HepG2 (cell line): Measurements from ENCODE around the gene SPIRE1. TPM values are rescaled to one million over a fixed set of nuclear protein-coding genes. Genes with fewer than 3 reads are reported as not detected.

ENCODE experiments used
- KDM5B ChIP-seq: sonication (generic); formaldehyde crosslinking; IDR thresholded peaks from 2 replicates; pipeline ENCODE4 v1.4.0; 2020; ENCODE audit warnings: missing genetic modification reagents, mild to moderate bottlenecking, borderline replicate concordance
- MED1 ChIP-seq: sonication (generic); formaldehyde crosslinking; IDR thresholded peaks from 2 replicates; pipeline ENCODE4 v1.4.0; 2020; ENCODE audit warnings: missing genetic modification reagents
- MTA3 ChIP-seq: sonication (generic); formaldehyde crosslinking; IDR thresholded peaks from 2 replicates; pipeline ENCODE4 v1.4.0; 2020; ENCODE audit warnings: missing genetic modification reagents
- USF2 ChIP-seq, 2 experiments: sonication (generic) in 1 of 2; formaldehyde crosslinking in 1 of 2; IDR thresholded peaks; 2 replicates each; pipeline versions ENCODE4 v1.5.1 to v1.6.1; 2011 to 2020; ENCODE audit warnings: borderline replicate concordance in 1 of 2, low read depth in 1 of 2, low read length in 1 of 2, mild to moderate bottlenecking in 1 of 2, missing genetic modification reagents in 1 of 2, moderate library complexity in 1 of 2
- ZBTB40 ChIP-seq, 2 experiments: fragments of 450-650 bp in 1 of 2; sonication (generic) in 1 of 2; formaldehyde crosslinking in 1 of 2; IDR thresholded peaks; 2 replicates each; pipeline versions ENCODE4 v1.6.1 to v1.8.0; 2016 to 2022; ENCODE audit warnings: antibody characterized with exemption in 1 of 2, mild to moderate bottlenecking in 1 of 2, missing genetic modification reagents in 1 of 2
- ZNF33A ChIP-seq: sonication (generic); formaldehyde crosslinking; IDR thresholded peaks from 2 replicates; pipeline ENCODE4 v1.5.1; 2020; ENCODE audit warnings: missing genetic modification reagents, mild to moderate bottlenecking, moderate library complexity, borderline replicate concordance
- polyA plus RNA-seq, 8 experiments: library from polyadenylated mRNA; depleted of rRNA in 3 of 8; stranded (reverse) in 7 of 8; unstranded in 1 of 8; fragments of >200 nt; fragmentation: Illumina TruSeq in 4 of 8; extraction: Trizol in 4 of 8; gene quantifications; 2 replicates each; pipeline versions ENCODE4 v1.2.1 to v1.2.3, GENCODE V29; 2011 to 2016; ENCODE audit warnings: low read depth in 4 of 8, missing spikeins in 1 of 8, mixed read lengths in 1 of 8; ENCODE audit not compliant: insufficient read depth in 1 of 8
- total RNA-seq, 5 experiments: library from RNA; depleted of rRNA; stranded (reverse); fragments of >200 nt; fragmentation: Illumina TruSeq; extraction: Trizol; gene quantifications; 2 replicates each; pipeline ENCODE4 v1.2.3, GENCODE V29; 2016; ENCODE audit warnings: low read depth in 1 of 5
- TF ChIP-seq, protein P1 (sequence below): IDR thresholded peaks from 2 replicates; pipeline ENCODE4 v1.4.0; 2020; ENCODE audit warnings: mild to moderate bottlenecking, missing genetic modification reagents
- TF ChIP-seq, protein P2 (sequence below): sonication (generic); formaldehyde crosslinking; IDR thresholded peaks from 2 replicates; pipeline ENCODE4 v1.4.0; 2020; ENCODE audit warnings: missing genetic modification reagents, borderline replicate concordance

SPIRE1 gene
- total and polyA plus RNA-seq, 2 of the 13 experiments (the other 11 are each of a cell fraction or from before 2014, with no cell fraction given): 9.9 to 21.3 TPM

- TF ChIP-seq ZBTB40 (IDR thresholded peaks at IDR 0.05) (no peak), ZBTB40 (CRISPR knock-in tag; IDR thresholded peaks at IDR 0.05) (0 out of 2 replicates have a peak, but pooled peaks have one; percentile 3), USF2 (IDR thresholded peaks at IDR 0.05; ENCODE audit: low read depth, low read length) (no peak), USF2 (CRISPR knock-in tag; IDR thresholded peaks at IDR 0.05; ENCODE audit: borderline replicate concordance) (no peak), MED1 (CRISPR knock-in tag) (no peak), KDM5B (CRISPR knock-in tag) (no peak; the same call in 1 of the 2 replicates), ZNF33A (CRISPR knock-in tag) (no peak), MTA3 (0 out of 2 replicates have a peak, but pooled peaks have one; percentile 37)
- TF ChIP-seq, protein P1, sequence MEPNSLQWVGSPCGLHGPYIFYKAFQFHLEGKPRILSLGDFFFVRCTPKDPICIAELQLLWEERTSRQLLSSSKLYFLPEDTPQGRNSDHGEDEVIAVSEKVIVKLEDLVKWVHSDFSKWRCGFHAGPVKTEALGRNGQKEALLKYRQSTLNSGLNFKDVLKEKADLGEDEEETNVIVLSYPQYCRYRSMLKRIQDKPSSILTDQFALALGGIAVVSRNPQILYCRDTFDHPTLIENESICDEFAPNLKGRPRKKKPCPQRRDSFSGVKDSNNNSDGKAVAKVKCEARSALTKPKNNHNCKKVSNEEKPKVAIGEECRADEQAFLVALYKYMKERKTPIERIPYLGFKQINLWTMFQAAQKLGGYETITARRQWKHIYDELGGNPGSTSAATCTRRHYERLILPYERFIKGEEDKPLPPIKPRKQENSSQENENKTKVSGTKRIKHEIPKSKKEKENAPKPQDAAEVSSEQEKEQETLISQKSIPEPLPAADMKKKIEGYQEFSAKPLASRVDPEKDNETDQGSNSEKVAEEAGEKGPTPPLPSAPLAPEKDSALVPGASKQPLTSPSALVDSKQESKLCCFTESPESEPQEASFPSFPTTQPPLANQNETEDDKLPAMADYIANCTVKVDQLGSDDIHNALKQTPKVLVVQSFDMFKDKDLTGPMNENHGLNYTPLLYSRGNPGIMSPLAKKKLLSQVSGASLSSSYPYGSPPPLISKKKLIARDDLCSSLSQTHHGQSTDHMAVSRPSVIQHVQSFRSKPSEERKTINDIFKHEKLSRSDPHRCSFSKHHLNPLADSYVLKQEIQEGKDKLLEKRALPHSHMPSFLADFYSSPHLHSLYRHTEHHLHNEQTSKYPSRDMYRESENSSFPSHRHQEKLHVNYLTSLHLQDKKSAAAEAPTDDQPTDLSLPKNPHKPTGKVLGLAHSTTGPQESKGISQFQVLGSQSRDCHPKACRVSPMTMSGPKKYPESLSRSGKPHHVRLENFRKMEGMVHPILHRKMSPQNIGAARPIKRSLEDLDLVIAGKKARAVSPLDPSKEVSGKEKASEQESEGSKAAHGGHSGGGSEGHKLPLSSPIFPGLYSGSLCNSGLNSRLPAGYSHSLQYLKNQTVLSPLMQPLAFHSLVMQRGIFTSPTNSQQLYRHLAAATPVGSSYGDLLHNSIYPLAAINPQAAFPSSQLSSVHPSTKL (CRISPR knock-in tag): no peak
- TF ChIP-seq, protein P2, sequence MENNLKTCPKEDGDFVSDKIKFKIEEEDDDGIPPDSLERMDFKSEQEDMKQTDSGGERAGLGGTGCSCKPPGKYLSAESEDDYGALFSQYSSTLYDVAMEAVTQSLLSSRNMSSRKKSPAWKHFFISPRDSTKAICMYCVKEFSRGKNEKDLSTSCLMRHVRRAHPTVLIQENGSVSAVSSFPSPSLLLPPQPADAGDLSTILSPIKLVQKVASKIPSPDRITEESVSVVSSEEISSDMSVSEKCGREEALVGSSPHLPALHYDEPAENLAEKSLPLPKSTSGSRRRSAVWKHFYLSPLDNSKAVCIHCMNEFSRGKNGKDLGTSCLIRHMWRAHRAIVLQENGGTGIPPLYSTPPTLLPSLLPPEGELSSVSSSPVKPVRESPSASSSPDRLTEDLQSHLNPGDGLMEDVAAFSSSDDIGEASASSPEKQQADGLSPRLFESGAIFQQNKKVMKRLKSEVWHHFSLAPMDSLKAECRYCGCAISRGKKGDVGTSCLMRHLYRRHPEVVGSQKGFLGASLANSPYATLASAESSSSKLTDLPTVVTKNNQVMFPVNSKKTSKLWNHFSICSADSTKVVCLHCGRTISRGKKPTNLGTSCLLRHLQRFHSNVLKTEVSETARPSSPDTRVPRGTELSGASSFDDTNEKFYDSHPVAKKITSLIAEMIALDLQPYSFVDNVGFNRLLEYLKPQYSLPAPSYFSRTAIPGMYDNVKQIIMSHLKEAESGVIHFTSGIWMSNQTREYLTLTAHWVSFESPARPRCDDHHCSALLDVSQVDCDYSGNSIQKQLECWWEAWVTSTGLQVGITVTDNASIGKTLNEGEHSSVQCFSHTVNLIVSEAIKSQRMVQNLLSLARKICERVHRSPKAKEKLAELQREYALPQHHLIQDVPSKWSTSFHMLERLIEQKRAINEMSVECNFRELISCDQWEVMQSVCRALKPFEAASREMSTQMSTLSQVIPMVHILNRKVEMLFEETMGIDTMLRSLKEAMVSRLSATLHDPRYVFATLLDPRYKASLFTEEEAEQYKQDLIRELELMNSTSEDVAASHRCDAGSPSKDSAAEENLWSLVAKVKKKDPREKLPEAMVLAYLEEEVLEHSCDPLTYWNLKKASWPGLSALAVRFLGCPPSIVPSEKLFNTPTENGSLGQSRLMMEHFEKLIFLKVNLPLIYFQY (CRISPR knock-in tag): no peak; the same call in 1 of the 2 replicates
These were observed 45.2 kb upstream of the SPIRE1 start (continued) for GRCh38 chr18:12703096-12703567.
